GM21423 (cell line): ENCODE data around the gene CD209.
"Not testable (repeated sequence)": the region's sequence is repeated elsewhere in the genome, so short reads cannot be mapped to it uniquely, and the experiment has no call there.

ENCODE experiments used
- ATAC-seq: cut with Tn5 transposase; IDR thresholded peaks from one replicate; pipeline ENCODE4 v1.9.1; 2021; ENCODE audit warnings: mild to moderate bottlenecking, moderate library complexity; ENCODE audit not compliant: unreplicated experiment

The CD209 gene

GRCh38 chr19:7771072-7771471, 23.7 kb upstream of the CD209 start:
- no peak for ATAC-seq

GRCh38 chr19:7769171-7769570, 21.8 kb upstream of the CD209 start:
- no peak for ATAC-seq

DNA sequence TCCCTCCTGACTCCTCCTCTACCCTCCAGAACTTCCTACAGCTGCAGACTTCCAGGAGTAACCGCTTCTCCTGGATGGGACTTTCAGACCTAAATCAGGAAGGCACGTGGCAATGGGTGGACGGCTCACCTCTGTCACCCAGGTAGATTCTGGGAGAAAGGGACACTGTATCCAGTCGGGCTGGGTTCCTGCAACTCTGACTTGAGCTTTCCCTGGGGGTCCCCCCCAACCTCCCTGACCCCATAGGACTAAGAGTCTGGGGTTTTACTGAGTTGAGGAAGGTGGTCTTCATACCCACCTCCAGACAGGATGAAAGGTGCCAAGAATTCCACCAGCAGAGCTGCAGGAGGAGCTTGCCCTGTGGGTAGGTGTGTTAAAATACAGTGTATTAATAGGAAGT, 20.2 kb upstream of the CD209 start:
- no peak for ATAC-seq

DNA sequence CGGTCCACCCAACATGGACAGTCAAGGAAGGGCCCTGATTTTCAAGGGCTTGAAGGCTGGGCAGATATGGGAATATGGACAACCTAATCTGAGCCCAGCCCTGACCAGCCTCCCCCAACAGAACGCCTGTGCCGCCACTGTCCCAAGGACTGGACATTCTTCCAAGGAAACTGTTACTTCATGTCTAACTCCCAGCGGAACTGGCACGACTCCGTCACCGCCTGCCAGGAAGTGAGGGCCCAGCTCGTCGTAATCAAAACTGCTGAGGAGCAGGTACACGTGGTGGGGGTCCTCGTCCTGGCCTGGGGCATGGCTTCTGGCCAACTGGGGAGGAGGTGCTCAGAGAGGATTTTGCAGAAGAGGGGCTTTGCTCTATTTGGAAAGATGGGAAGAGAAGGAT, 19.2 kb upstream of the CD209 start:
- no peak for ATAC-seq

GRCh38 chr19:7765043-7765442, 17.7 kb upstream of the CD209 start:
- not testable (repeated sequence) for ATAC-seq

- not testable (repeated sequence) for ATAC-seq
Observed at GRCh38 chr19:7764157-7764556, 16.8 kb upstream of the CD209 start.

DNA sequence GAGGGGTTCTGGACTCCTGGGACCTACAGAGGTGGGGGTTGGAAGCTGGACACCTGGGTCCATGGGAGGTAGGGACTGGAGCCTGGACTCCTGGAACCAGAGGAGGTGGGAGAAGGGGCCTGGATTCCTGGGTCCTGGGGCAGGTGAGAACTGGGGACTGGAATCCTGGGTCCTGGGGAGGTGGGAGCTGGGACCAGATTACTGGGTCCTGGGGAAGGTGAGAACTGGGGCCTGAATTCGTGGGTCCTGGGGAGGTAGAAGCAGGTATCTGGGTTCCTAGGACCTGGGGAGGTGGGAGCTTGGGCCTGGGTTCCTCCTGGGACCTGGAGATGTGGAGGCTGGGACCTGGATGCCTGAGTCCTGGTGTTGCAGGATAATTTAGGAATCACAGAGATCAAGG, 16.4 kb upstream of the CD209 start:
- ATAC-seq, result no peak

DNA sequence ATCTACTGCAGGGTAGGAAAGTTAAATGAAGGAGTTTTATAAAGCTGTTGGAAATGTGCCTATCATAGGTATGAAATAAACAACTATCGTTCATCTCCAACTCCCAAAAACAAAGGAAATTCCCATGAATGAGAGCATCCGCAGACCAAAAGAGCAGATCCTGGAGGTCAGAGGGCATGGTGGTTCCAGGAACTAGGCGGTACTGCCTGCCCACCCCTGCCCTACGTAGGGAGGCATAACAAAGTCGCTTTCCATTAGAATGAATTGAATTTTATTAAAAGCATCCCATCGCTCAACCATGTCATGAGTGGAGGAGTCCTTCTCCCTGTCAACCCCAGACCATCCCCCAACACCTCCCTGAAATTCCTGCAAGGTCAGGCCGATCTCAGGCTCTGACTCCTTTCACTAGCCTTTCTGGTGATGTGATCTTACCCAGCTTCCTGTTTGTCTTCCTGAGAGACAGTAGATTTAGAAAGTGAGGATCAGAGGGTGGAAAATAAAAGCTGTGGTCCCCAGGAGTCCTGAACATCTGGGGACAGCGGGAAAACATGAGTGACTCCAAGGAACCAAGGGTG, 15.5 kb upstream of the CD209 start, which contains the start of gene CLEC4M:
Gene CLEC4M (plus strand): TSS at position 525 of the 575 bp plus-strand sequence. CDS start 24 bp downstream, at position 549.
- ATAC-seq, result no peak

GRCh38 chr19:7759156-7759555, 11.8 kb upstream of the CD209 start:
- no peak for ATAC-seq

DNA sequence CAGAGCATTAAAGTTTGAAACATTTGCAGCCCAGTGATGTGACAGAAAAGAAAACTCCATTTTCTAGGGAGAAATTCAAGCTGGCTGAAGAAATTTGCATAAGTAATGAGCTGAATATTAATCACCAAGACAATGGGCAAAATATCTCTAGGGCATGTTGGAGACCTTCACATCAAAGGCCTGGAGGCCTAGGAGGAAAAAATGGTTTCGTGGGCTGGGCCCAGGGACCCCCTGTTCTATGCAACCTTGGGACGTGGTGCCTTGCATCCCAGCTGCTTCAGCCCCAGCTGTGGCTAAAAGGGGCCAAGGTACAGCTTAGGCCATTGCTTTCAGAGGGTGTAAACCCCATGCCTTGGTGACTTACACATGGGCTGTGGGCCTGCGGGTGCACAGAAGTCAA, 10.0 kb upstream of the CD209 start:
- ATAC-seq, result no peak

DNA sequence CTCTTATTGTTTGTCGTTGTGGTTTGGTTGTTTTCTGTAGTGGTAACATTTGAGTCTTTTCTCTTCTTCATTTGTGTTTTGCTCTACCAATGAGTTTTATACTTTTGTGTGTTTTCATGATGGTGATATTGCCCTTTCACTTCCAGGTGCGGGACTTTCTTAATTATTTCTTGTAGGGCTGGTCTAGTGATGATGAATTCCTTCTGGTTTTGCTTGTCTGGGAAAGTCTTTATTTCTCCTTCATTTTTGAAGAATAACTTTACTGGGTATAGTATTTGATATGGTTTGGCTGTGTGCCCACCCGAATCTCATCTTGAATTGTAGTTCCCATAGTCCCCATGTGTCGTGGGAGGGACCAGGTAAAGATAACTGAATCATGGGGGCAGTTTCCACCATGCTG, 8.9 kb upstream of the CD209 start:
- ATAC-seq, result no peak

DNA sequence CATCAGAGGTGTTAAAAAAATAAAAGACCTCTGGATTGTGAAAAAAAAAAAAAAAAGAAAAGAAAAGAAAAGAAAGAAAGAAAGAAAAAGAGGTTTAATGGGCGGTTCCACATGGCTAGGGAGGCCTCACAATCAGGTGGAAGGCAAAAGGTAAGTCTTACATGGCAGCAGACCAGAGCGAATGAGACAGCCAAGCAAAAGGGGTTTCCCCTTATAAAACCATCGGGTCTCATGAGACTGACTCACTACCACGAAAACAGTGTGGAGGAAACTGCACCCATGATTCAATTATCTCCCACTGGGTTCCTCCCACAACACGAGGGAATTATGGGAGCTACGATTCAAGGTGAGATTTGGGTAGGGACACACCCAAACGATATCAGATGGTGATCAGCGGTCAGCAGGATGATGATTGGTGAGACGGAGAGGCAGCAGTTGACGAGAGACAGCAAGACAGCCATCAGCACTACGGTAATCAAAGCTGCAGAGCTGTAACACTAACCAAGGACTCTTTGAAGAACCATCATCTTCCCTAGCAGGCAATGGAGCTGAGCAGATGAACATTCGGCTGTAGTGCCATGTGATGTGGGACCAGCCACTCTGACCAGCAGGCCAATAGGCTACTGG, 3.9 kb upstream of the CD209 start:
- ATAC-seq, result no peak

GRCh38 chr19:7748756-7749155, 1.4 kb upstream of the CD209 start:
- ATAC-seq, result no peak

GRCh38 chr19:7748171-7748570, 837 bp upstream of the CD209 start:
- ATAC-seq, result no peak

- ATAC-seq, result not testable (repeated sequence)
Observed at GRCh38 chr19:7746306-7746705, 1.0 kb downstream of the CD209 start.

- no peak for ATAC-seq
Observed at GRCh38 chr19:7744871-7745650, 2.3 kb downstream of the CD209 start.

- no peak for ATAC-seq
Observed at GRCh38 chr19:7744199-7744786, 3.0 kb downstream of the CD209 start.

DNA sequence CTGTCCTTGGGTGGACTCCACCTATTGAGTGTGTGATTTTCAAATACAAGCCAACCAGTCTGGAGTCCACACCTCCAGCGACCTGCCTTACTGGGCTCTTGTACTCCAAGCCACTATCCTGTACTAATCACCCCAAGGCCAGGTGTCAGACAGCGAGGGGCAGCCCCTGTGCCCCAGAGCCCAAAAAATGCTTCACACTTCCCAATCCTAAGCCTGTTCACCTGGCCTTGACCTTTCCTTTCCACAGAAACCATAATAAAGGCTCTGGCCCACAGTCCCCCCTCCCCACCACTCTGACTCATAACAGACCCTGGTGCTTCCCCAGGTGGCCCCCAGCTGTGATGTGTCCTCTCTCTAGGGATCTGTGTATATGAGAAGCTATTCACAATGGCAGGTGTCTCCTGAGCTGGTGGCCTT, 3.9 kb downstream of the CD209 start:
- peak; percentile 69 for ATAC-seq

- no peak for ATAC-seq
Observed at GRCh38 chr19:7742991-7743390, 4.3 kb downstream of the CD209 start.

DNA sequence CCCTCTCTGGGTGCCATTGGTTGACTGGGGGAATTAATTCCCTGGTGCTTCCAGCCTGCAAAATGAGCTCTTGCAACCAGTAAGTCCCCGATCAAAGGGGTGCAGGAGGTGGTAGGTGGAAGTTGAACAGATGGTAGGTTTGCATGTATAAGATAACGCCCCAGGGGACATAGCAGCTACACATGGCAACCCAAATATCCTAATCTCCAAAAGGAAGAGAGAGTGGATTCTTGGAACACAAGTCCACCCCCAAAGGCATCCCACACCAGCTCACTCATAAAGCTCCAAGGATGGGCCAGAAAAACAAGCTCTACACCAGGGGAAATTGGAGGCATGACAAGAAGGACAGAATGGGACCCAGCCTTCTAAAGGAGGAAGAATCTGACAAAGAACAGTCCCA, 4.8 kb downstream of the CD209 start:
- no peak for ATAC-seq

DNA sequence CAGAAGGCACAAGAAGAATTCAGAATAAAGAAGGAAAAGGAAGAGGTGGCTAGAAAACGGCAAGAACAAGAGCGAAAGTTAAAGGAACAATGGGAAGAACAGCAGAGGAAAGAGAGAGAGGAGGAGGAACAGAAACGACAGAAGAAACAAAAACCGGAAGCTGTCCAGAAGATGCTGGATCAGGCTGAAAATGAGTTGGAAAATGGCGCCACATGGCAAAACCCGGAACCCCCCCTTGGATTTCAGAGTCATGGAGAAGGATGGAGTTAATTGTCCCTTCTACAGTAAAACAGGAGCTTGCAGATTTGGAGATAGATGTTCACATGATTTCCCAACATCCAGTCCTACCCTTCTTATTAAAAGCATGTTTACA, 6.7 kb downstream of the CD209 start:
- ATAC-seq, result no peak
